ENCODE results near the gene CIRBP.

The CIRBP gene

DNA sequence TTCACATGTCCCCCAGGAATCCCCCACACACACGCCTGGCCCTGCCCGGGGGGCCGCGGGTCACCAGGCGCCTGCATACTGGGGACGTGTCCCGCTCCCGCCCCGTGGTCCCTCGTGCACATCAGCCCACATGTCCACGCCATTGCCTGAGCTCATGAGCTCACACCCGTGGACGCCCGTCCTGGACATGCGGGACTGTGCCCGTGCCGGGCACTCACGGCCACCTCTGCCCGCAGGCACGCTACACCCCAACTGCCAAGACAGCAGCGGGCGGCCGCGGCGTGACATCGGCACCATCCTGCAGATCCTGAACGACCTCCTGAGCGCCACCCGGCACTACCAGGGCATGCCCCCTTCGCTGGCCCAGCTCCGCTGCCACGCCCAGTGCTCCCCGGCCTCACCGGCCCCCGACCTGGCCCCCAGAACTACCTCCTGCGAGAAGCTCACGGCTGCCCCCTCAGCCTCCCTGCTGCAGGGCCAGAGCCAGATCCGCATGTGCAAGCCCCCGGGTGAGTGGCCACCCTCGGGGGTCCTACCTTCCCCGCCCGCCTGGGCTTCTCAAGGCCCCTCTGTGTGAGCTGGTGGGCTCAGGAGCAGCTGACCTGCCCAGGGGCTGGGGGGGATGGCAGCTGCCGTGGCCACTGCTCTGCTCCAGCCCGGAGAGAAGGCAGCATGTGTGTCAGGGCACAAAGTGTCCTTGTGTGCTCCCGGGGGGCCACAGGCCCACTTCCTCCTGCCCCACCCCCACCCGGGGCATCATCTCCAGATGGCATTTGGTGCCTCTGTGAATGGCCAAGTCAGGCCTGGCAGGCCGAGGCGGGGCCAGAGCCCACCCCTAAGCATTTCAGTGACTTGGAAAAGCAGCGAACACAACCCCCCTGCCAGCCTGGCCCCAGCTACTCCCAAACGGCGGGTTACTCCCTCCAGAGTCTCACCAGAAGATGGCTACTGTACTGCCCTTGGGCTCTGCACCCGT is 13.7 kb upstream of the CIRBP start:
- no peak for DNase-seq (ENCODE audit: low spot score)

DNA sequence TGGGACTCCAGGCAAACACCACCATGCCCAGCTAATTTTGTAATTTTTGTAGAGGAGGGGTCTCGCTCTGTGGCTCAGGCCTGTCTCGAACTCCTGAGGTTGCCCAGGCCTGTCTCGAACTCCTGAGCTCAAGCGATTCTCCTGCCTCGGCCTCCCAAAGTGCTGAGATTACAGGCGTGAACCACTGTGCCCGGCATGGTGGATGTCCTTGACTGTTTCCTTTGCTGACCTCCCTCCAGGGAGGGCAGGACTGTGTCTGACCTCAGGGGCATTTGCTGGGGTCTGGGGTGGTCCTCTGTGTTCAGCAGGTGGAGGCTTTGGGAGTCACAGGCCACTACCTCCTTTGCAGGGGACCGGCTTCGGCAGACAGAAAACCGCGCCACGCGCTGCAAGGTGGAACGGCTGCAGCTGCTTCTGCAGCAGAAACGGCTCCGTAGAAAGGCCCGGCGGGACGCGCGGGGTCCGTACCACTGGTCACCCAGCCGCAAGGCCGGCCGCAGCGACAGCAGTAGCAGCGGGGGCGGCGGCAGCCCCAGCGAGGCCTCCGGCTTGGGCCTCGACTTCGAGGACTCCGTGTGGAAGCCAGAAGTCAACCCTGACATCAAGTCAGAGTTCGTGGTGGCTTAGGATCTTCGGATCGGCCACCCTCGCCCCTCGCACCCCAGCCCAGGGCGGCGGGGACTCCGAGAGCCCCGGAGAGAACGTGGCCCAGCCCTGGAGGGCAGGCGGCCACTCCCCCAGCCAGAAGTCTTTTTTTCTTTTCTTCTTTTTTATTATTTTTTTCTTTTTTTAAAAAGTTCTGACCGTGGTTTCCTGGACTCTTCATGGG is 12.3 kb upstream of the CIRBP start:
- no peak for DNase-seq (ENCODE audit: low spot score)

DNA sequence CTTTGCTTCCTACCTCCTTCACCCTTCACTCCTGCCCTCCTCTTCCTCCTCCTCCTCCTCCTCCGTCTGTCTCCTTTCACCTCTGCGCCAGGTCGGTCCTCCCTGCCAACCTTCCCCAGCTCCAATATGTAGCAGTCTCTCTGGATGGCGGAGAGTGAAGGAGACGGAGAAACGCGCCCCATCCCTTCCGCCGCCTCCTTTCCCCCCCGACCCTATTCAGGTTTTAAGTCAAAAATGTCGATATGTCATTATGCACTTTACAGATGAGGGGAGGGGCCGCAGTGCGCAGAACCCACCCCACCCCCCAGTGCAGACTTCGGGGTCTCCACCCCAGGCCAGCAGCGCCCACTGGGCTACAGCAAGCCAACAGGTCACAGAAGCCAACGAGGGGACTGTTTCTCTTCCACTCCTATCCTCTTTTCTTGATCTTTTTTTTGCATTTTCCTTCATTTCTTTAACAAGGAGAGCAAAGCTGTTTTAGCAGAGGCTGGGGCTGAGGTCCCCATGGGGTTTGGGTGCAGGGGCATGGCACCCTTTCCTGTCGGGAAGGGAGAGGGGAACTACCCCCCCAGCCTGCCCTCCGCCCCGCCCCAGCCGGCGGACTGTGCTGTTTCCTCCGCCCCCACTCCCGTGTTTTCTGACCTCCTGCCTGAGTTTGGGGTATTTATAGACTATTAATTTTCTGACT is 11.5 kb upstream of the CIRBP start:
- no peak for DNase-seq (ENCODE audit: low spot score)

DNA sequence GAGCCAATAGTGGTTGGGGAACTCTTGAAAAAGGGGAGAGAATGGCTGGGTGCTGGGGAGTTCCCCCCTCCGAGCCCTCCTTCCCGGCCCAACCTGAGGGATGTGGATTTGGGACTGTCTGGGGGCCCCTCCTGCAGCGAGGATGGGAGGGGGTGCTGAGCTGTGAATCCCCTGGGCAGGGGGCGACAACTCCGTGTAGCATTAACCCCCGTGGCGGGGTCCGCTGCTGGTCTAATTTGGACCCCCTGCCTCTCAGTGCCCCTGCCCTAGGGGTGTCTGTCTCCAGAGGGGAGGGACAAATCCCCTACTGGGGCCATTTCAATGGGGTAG is 11.0 kb upstream of the CIRBP start:
- no peak for DNase-seq (ENCODE audit: low spot score)

DNA sequence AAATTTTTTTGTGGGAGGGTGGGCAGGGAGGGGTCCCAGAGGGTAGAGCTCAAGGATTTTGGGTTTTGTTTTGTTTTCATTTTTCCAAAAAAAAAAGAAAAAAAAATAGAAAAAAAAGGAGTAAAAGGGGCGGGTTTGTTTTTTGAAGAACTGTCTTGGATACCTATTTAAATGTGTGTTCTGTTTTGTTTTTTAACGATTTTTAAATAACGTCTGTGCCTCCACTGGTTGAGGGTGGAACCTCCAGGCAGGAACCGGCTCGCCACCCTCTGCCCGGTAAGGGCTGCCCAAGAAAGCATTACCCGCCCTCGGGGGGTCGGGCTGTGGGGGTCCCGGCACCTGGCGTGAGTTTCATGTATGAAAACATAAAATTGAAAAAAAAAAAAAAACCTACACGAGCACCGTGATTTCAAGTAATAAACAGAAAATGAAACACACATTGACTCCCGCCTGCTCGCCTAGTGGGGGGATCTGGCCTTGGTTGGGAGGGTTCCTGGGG is 10.4 kb upstream of the CIRBP start:
- DNase-seq (ENCODE audit: low spot score): no peak

DNA sequence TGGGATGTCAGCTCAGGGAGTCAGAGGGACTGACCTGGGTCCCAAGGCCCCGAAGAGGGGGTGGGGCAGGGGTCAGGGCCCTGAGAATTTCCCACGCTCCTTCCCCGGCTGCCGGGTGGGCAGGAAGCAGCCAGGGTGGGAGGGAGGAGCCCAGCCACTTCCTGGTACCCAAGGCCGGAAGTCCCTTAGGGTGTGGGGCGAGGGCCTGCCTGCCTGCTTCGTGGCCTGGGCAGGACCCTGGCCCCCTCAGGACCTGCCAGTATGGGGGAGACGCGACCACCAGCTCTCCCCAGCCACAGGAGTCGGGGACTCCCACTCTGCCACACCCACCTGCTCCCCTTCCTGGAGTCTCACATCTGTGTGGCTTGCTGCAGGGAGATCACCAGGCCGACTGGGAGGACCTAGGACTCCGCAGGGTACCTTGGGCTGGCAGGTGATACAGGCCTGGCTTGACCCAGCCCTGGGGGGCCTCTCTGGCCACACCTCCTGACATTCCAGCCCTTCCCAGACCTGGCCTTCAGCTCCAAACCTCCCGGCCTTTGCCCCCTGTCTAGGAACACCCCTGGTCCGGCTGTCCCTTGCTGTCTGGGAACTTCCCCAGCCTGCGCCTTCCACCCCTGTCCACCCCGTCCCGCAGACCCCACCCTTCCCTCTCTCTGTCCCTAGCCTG is 9.8 kb upstream of the CIRBP start:
- no peak for DNase-seq (ENCODE audit: low spot score)

DNA sequence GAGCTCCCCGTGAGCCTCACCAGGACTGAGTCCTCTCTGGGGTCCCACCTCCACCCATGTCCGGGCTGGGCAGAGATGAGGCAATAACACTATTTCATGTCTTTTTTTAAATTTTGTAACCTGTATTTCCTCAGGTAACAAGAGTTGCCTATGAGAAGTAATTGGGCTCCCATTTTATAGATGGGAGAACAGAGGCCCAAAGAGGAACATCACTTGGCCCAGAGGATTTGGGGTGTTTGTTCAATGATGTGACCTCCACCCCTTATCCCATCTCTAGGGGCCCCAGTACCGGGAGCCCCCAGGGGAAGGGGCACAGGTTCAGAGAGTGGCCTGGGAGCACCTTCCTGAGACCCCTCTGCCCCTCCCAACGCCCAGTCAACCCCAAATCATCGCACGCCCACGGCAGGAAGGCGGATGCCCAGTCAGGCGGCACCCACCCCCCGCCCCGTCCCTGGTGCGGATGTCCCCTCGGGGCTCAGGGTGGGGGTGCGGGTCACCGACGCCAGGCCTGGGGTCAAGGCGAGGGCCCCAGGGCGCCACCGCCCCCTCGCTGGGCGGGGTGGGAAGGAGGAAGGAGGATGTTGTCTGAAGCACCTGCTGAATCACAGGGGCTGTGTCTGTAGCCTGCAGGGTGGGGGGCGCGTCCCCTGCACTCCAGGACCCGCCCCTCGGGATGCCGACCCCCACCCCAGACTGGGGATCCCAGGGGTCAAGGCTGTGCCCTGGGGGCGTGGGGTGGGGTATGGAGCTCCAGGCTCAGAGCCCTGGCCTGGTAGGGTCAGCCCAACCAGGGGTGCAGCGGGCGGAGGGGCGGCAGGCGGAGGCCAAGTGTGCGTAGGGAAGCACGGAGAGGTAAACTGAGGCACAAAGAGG is 9.0 kb upstream of the CIRBP start:
- no peak for DNase-seq (ENCODE audit: low spot score)

DNA sequence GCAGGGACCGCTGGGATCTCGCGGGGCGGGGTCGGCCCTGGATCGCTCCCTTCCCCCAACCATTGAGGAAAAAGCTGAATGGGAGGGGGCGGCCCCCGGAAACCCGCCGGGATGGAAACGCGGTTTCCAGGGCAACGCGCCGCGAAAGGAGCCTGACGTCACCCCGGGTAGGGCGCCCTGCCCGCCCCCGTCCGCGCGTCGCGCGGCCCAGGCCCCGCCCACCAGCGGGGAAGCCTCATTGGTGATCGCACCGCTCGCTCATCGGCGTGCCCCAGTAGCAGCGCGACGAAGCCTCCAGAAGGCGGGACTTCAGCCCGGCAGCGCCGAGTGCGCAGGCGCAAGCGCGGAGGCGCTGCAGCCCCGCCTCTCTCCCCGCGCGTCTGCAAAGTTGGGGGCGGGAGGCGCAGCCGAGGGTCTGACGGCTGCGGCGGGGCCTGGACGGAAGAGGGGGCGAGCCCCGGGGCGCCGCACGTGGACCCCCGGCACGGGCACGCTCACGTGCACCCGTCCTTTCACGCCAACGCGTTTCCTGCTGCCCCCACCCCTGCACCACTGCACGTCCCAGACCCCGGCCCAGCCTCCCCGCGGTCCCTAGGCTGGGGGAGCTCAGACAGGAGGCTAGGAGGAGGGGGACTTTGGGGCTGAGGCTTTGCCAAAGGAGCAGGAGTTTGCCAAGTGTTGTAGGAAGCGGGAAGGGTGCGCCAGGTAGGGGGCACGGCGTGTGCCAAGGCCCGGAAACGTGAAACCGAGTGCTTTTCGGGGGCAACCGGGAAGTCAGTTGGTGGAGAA is 8.2 kb upstream of the CIRBP start:
- peak; percentile 97 for DNase-seq (ENCODE audit: low spot score)

DNA sequence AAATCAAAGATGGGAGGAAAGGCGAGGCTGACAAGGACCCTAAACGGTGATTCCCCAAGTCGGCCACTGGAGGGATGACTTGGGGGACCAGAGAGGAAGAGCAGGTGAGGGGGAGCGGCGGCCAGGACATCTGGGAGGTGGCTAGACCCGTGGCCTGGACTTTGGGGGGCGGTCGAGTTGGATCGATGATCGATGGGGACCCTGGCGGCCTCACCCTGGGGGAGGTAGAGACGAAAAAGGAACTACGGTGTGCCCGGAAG is 7.7 kb upstream of the CIRBP start:
- DNase-seq (ENCODE audit: low spot score): no peak

DNA sequence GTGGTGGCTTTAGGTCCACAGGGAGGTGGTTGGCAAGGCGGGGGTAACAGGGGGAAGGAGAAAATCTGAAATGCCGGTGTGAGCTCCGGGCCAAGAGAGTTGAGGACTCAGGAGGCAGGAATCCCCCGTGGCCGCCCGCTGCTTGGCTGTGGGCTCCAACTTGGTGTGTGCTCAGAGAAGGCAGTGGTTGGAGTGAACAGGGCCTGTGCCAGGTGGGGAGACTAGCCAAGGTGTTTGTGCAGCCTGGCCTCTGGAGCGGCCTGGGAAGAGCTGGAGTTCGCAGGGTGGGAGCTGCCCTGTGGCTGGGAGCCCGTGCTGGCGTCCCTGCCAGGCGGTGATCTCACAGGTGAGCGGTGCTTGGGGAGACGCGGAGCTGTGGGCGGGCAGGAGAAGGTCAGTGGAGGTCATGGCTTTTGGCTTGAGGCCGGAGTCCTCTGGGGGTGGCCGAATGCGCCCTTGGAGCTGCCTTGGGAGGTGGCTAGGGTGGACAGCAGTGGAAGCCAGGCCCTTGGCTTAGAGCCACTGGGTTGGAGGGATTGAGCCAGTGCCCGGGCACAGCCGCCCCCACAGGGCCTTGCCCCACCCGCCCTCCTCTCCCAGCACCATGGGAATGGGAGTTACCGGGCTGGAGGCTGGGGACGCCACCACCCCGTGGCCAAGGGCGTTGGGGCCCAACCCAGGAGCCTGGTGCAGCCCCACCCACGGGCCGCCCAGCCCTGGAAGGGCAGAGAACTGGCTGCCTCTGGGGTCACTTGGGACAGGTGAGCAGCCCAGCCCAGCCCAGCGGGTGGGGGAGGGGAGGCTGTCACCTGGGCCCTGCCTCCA is 7.1 kb upstream of the CIRBP start:
- DNase-seq (ENCODE audit: low spot score): no peak

DNA sequence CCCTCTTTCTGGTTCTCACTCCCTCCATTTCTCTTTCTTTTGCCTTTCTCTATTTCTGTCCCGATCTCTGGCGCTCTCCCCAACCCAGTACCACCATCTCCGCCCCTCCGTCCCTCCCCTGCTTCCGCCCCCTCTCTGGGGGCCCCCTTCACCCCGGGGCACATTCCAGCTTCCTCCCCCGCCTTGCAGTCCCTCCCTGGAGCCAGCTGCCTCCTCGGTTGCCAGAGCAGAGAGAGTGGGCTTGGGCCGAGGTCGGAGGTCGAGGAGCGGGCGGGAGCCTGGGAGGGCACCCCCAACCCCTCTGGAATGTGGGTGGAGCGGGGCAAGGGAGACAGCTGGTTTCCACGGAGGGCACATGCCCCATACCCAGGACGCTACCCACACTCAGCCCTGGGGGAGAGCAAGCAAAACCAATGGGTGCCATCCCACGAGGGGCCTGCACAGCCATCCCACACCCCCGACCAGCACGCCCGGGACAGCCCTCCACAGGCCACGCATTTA is 6.5 kb upstream of the CIRBP start:
- DNase-seq (ENCODE audit: low spot score): no peak

DNA sequence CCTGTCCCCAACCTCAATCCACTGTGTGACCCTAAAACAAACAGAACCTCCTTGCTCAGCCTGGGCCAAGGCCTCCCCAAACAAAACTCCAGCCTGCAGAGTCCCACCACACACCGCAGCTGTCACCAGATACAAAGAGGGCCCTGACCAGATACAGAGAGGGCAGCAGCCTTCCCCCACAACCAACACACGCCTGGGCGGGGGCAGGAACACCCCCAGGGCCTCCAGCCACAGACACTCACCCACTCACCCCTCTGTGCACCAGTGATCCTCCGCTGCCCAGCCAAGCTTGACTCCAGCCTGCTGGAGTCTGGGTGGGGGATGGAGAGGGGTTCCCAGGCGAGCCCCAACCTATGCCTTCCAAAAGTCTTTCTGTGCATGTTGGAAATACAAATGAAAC is 5.9 kb upstream of the CIRBP start:
- no peak for DNase-seq (ENCODE audit: low spot score)

DNA sequence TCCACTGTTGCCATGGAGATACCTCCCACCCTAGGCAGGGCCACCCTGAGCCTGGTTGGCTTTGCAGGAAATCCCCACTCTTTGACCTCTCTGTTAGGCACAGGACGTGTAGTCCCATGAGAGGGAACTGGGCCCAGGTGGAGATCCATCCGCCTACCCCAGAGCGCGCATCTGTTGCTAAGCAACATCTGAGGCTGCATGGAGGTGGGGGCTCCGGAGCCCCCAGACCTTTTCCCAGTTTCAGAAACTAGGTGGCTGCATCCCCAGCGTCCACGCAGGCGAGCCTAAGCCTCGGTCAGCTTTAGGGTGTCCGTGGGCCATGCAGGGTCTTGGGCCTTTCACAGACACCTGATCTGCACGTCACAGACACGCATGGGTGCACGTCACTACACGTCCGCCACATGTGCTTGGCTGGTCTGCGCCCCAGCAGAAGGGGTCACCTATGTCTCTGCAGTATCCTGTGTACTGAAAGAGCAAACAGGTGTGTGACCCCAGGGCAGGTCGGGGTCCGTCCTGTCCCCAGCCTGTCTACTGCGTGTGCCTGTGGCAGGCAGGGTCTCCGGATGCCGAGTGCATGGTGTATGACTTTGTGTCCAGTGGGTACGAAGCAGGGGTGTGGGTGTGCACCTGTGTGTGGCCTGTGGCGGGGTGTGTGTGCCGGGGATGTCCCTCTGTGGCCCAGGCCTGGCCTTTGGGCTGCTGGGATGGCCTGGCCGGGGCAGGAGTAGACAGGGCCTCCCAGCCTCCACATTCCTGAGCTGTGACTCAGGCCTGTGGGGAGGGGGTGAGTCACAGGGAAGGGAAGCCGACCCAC is 4.1 kb upstream of the CIRBP start:
- DNase-seq (ENCODE audit: low spot score): peak; percentile 90

DNA sequence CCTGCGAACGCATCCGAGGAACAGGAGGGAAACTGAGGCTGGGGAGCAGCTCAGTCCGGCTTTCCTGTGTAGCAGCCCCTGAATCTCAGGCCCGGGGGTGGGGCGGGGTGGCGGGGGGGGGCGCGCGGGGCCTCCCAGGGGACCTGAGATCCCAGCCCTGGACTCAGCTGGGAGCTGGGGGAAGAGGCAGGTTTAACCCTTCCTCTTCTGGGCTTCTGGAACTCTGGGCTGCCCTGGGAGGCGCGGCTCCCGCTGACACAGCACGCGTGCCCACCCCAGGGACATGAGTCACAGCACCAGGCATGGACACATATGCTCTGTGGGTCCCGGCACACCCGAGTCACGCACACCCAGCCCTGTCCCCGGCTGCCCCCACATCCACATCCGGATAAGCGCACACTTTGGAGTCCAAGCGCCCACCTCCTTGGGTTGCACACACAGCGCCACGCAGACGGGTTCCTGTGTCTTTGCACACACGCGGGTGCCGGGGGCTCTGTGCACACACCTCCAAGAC is 3.5 kb upstream of the CIRBP start:
- peak; percentile 86 for DNase-seq (ENCODE audit: low spot score)

DNA sequence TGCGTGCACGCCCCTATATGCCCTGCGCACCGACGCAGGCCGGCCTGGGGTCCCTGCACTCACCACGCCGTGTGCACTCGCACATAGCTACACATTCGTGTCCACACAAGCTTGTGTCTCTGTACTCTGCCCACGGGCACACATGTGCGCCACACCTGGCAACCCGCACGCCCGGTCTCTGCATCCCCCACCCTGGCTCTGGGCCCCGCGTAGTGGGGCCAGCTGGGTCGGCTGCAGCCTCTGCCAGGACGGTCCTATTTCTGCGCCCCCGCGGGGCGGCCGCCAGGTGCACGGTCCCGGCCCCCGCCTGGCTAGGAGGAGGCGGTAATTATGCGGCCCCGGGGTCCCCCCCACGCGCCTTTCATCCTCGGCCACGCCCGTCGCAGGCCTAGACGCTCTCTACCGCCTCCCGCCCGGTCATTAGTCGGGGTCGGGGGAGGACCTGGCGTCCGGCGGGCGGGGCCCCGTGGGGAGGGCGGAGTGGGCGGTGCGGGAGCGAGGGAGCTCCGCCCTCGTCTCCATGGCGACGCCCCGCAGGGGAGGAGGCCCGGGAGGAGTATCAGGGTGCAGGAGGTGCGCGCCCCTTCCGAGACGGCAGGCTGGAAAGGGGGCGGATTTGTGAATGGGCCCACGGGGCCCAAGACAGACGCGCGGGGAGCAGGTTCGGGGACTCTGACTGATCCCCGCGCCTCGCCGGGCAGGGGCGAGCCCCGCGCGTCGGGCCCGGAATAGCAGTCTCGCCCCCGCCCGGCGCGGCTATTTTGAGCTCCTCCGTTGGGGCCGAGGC is 2.8 kb upstream of the CIRBP start:
- peak; percentile 94 for DNase-seq (ENCODE audit: low spot score)

DNA sequence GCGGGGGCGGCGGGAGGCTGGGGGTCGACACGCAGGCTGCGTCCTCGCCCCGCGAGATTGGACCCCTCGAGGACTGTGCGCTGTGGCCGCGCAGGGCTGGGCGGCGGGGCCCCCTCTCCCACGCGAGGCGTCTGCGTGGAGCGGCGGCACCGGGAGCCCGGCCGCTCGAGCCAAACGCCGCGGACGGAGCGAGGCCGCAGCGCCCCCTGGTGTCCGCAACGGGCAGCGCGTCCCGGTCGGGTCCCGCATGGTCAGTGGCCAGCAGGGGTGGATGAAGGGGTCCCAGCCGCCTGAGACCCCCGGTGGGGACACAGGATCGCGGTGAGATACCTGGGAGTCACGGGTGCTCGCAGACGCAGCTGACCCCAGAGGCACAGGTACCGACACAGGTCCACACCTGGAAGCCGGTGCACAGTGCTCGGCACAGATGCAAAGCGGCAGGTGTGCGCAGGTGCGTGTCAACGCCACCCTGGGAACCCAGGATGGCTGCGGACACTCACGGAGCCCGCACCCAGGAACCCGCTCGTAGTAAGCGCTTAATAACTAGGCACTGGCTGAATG is 2.1 kb upstream of the CIRBP start:
- DNase-seq (ENCODE audit: low spot score): peak; percentile 78

All from AG08396 (cell line).